ENCODE measurements around the gene BPHL.

The BPHL gene

DNA sequence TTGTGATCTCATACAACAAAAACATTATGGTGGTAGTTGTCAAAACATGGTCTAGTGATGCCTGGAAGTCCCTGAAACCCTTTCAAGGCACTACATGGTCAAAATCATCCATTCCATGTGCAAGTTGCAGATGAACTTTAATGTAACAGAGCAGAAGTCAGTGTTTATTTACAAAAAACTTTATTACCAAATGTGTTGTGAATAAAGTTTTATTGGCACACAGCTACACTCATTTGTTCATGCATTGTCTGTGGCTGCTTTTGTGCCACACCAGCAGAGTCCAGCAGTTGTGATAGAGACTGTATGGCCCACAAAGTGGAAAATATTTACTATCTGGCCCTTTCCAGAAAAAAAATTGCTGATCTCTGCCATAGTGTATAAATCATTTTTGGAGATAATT lies 82.2 kb downstream of the BPHL start:
- Histone ChIP-seq H3K27ac (no peak overlapping the region), H3K4me3 (no peak overlapping the region), H3K36me3 (no peaks in the 10 kb centered on the region), H3K9me3 (peaks cover 0 to 4% (median 0%) of the 10 kb centered on the region in 3 donors), H3K4me1 (no peaks in the 10 kb centered on the region), H3K27me3 (no peaks in the 10 kb centered on the region)
- DNase-seq: no peak
- intact Hi-C loops (cut with DNase I; ENCODE audit: low total_unique reads): no loop called here
- TF ChIP-seq, protein P1, sequence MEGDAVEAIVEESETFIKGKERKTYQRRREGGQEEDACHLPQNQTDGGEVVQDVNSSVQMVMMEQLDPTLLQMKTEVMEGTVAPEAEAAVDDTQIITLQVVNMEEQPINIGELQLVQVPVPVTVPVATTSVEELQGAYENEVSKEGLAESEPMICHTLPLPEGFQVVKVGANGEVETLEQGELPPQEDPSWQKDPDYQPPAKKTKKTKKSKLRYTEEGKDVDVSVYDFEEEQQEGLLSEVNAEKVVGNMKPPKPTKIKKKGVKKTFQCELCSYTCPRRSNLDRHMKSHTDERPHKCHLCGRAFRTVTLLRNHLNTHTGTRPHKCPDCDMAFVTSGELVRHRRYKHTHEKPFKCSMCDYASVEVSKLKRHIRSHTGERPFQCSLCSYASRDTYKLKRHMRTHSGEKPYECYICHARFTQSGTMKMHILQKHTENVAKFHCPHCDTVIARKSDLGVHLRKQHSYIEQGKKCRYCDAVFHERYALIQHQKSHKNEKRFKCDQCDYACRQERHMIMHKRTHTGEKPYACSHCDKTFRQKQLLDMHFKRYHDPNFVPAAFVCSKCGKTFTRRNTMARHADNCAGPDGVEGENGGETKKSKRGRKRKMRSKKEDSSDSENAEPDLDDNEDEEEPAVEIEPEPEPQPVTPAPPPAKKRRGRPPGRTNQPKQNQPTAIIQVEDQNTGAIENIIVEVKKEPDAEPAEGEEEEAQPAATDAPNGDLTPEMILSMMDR (IDR thresholded peaks at IDR 0.05): no peak

DNA sequence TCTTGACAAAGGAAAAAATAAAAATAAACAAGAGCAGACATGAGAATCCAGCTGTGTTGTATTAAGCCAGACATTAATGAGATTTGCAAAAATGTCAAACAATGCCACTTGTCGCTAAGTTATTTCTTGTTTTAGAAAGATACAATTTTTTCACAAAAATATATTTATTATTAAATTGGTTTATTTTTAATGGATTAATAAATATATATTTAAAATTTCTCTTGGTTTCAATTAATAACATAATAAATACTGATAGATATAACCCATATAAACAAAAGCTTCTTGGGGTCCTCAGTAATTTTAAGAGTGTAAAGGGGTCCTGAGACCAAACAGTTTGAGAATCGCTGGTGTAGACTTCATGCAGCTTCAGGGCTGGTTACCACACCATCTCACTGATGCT lies 82.9 kb downstream of the BPHL start:
- no peaks in the 10 kb centered on the region for H3K4me1 ChIP-seq
- intact Hi-C loops (cut with DNase I; ENCODE audit: low total_unique reads): no loop called here
- H3K36me3 ChIP-seq: no peaks in the 10 kb centered on the region
- peaks cover 0 to 4% (median 0%) of the 10 kb centered on the region in 3 donors for H3K9me3 ChIP-seq
- TF ChIP-seq, protein P1 (IDR thresholded peaks at IDR 0.05): no peak
- no peak overlapping the region for H3K4me3 ChIP-seq
- DNase-seq: no peak
- H3K27me3 ChIP-seq: no peaks in the 10 kb centered on the region
- no peak overlapping the region for H3K27ac ChIP-seq

All from tibial artery (tissue), 4 donors.